LoVo (cell line): ENCODE measurements around the gene MST1R.
"Not testable (repeated sequence)": the region's sequence is repeated elsewhere in the genome, so short reads cannot be mapped to it uniquely, and the experiment has no call there.

Source experiments
- DNase-seq: peaks from one replicate; pipeline ENCODE4 v3.0.0-alpha.2; 2016; ENCODE audit warnings: low spot score

Gene MST1R

DNA sequence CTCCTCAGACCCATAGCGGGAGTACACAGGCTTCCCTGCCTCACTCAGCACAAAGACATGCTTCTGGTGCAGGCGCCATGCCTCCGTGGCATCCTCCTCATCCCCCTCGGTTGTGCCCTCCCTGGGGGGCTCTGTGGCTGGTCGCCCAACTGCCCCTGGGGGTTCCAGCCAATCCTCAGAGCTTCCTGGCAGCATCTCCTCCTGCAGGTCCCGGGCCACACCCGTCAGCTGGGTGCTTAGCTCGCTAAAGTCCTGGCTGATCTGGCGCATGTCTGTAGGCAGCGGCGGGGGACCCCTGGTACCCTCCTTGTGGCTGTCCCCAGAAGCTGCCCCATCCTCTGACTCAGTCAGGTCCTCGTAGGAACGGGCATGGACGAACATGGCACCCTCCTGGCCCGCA is 7.9 kb upstream of the MST1R start:
- DNase-seq, result no peak

DNA sequence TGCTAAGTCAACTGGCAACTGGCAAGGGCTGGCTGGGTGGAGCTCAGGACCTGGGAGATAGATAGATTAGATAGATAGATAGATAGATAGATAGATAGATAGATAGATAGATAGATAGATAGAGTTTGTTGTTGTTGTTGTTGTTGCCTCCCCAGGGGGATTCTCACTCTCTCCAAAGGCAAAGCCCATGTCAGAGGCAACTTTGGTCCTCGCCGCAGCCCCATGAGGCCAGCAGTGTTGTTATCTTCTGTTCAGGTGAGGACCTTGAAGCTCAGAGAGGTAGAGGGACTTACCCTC is 7.4 kb upstream of the MST1R start:
- no peak for DNase-seq

DNA sequence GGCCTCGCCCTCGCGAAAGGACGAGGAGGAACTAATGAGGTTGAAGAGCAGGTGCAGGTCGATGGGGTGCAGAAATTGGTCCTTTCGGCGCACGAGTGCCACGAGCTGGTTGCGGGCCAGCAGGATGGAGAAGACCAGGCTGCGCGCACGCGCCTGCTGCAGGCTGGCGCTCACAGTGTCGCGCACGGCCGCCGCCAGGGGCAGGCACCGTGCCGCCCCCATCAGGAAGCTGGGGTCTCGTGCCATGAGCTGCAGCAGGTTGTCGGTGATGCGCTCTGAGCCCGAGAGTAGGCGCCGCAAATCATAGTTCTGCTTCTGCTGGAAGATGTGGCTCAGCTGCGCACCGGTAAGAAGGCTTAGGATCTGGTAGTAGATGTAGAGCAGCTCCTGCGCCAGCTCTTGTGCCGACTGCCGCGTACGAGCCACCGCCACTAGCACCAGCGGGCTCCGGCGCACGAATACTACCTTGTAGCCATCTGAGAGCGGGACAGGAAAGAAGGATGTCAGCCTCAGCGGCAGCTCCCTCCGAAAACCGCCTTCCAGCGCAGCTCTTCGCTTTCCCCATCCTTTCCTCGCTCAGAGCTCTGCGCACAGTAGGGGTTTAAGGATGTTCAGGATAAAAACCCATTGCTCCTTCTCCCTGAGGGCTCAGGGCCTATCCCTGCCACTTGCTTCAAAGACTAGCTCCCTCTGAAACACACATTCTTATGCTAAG is 6.9 kb upstream of the MST1R start:
- no peak for DNase-seq

DNA sequence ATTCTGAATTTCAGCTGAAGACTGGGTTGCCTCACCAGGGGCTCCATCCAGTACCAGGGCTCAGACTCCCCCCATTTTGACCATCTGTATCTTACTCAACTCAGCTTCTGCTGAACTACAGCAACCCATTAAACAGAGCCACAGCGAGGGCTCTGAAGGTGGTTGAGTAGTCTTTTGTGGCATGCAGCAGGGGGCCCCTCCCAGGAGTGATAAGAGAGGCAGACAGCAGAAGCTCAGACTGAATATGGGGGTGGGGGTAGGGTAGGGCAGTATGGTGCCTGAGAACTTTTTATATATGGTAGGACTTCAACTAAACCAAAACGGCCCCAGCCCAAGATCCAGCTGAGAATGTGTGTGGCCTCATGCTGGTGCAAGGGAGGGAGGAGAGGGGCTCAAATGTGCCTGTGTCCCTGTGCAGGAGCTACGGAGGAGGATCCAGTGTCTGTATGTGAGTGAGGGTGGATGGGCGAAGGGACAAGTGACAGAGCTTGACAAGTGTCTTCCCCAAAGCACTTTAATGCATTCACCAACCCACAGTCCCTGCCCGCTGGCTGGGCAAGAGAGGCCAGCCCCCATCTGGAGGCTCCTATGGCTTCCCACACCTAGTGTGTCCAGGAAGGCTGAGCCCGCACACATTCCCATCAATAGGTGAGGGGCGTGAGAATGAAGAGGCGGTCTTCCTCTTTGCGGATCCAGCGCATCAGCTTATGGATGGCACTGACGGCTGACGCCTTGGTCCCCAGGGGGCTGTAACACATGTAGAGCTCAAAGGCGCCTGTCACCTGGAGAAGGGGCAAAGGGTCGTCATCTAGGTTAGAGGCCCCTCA is 4.9 kb upstream of the MST1R start:
- DNase-seq, result no peak

DNA sequence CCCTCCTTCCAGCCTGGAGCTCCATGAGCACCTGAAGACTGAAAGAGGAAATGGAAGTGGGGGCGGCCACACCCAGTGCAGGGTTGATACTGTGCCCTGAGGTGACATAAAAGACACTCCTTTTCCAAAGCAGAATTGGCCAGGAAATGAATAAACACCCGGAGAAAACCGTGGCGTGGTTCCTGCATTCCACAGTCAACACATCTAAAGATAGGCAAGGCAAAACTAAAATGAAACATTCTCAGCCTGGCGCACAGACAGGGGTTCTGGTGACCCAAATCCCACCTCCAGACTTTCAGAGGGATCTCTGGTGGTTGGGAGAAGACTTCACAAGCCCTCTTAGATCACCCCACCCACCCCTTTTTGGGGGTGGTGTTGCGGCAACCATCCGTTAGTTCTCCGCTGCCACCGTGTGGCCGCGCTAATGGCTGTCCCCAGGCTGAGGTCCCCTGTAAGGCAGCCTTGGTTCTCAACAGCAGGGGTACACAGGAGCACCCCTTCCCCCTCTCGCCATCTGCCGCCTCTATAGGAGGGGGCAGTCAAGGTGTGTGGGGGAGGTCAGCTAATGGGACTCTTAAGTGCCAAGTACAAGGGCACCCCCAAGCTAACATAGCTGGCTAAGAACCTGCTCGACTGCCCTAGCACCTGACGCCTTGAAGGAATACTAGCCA is 2.5 kb upstream of the MST1R start:
- peak; percentile 83 for DNase-seq

DNA sequence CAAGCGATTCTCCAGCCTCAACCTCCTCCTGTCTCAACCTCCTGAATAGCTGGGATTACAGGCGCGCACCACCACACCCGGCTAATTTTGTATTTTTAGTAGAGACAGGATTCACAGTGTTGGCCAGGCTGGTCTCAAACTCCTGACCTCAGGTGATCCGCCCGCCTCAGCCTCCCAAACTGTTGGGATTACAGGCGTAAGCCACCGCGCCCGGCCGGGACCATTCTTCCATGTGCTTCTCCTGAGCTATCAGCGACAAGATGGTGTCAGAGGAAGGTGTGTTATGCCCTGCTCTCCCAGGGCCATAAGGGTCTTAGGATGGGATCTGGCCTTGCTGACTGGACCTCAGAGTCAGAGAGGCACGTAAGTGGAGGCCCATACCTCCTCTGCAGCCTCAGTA is 775 bp upstream of the MST1R start:
- not testable (repeated sequence) for DNase-seq

DNA sequence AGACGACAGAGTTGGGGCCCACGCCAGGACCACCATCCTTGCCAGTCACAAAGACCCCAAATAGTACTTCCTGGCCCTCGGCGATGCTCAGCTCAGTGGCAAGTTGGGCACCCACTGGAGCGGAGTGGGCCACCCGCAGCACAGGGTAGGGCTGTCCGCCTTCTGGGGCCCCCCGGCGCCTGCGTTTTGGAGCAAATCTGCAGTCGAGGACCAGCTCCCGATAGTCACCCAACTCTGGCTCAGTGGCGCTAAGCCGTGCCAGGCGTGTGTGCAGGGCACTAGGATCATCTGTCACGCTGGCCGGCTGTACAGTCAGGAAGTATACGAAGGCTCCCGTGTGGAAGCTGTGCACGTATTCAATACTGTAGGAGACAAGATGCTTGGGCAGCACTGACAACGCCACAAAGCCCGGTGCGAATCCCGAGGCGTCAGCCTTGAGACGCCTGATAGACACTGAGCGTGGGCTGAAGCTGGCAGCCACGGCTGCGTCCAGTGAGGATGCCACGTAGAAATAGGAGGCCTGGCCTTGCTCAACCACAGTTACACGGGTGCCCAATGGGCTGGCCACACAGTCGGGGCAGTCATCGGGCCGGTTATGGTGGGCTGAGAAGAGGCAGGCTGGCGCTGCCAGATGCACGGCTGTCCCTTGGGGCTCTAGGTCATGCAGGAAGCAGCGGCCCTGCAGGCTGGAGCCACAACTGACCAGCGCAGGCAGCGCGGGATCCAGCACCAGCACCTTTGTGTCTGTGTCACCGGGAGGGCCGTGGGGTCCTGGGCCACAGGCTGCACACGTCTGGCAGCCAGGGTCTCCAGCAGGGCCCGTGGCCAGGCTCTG is 945 bp downstream of the MST1R start:
- DNase-seq, result no peak

DNA sequence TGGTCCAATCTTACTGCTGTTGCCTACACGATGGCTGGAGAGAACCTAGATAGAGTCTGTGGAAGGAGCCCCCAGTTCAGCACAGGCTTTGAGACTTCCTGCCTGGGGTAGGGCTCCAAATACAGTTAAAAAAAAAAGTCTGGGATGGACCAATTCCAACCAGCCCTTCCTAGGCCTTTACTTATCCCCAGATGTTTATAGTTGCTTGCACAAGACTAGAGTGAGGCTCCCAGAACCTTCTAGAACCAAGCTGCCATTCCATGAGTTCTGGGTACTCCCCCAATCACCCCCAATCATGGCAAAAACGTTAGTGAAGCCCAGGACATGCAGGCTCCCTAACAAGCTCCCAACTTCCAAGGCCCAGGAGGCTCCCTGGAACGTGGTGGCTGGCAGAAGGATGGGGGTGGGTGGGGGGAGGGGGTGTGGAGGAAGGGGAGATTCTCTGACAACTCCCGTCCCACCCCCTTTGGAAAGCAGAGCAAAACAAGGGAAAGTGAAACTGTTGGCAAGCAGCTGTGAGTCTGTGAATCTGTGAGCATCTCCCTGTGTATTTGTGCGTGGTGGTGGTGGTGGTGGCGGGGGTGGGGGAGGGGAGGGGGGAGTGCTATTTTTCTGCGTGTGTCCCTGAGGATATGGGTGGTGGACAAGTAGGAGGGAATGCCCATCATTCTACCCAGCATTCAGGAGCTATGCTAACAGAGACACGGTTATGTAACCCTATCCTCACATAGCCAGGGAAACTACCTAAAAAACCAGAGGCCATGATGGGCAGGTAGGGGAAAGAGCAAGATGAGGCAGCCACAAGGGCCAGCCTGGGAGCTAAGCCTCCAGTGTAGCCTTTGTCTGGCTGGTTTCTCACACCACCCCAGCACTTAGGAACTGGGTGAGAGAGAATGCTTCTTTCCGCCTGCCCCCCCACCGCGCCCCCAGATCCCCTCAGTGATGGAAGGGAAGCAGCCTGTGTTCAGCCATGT is 2.0 kb downstream of the MST1R start:
- no peak for DNase-seq

DNA sequence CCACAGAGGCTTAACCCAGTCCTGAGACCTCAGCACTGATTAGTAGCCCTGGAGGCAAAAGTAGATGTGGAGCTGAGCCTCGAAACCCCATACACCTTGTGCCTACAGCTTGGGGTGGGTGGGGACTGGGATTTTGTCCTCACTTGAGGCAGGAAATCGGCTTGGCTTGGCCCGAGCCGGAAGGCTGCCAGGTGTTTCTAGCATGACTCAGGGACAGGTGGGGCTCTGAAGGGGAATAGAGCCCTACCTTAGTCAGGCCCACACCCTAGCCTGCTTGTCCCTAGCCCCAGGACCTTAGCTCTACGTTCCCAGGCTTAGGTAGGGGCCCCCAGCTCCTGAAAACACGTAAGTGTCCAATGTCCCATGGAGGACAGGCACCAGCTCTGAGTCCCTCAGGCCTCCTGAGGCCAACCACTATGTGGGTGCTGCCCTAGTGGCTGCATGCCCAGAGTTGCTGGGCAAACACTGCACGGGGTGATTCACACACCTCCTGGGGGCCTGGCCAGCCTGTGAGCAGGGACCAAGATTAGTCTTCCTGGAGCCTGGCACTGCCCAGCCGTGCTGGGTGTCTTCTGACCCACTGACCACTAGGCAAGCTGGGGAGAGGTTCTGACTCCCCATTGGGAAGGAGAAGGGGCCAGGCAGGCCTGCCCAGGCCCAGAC is 3.1 kb downstream of the MST1R start:
- DNase-seq, result peak; percentile 96

DNA sequence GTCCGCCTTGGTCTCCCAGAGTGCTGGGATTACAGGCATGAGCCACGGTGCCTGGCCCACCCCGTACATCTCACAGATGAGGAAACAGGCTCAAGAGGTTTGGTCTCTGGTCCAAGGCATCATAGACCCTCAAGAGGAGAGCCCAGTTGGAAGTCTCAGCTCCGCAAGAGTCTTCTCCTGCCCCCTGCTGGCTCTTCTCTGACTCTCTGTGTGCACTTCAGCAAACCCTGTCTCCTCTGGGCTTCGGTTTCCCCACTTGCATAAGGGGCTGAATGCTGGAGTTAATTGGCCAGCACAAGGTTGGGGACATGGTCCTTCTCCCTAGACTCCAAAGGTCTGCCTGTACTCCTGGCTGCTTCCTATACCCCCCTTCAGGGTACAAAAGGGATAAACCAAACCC is 3.9 kb downstream of the MST1R start:
- no peak for DNase-seq

DNA sequence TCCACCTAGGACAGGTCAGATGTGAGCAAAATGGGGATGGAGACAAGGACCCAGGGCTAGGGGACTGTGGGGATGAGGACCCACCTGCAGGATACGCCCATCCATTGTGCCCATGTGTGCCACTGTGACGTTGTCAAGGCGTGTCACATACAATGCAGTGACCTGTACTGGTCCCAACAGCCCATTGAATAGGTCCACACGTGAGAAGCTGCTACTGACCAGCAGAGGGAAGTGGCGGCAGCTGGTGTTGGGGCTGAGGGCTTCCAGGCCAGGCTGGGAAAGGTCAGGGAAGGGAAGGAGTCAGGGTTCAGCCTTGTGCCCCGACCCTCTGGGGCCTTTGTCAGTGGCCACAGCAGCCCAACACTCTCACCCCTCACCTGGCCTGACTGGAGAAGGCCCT is 4.7 kb downstream of the MST1R start:
- DNase-seq, result no peak

DNA sequence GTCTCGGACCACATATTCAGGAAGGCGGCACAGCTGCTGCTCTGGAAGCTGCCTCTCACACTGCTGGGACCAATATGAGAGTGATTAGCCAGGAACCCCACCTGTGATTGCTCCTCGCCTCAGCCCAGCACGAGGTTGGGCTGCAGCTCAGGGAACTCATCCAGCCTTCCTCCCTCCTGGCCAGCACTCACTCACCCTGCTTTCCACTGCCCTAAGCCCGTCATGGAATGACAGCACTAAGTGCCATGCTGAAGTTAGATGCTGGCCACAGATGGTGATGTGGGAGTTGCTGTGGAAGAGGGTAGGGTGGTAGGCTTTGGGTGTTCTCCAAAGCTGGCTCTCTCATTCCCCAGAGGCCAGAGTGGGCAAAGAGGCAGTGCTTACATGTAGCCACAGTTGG is 7.3 kb downstream of the MST1R start:
- no peak for DNase-seq

DNA sequence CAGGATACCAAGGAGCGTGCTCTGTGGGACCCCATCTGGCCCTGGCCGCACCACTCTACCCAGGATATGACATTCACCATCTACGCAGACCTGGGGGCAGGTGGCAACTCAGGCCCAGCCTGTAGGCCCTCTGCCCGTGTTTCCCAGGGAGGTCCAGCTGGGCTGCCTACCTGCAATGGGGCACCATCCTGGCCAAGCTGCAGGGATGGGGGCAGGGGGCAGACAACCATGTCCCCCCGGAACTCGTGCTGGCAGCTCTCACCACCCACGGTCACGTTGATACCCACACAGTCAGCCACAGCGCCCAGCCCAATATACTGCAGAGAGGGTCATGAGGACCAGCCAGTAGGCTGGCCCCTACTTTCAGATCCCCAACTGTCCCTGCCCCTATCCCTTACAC is 7.9 kb downstream of the MST1R start:
- no peak for DNase-seq

DNA sequence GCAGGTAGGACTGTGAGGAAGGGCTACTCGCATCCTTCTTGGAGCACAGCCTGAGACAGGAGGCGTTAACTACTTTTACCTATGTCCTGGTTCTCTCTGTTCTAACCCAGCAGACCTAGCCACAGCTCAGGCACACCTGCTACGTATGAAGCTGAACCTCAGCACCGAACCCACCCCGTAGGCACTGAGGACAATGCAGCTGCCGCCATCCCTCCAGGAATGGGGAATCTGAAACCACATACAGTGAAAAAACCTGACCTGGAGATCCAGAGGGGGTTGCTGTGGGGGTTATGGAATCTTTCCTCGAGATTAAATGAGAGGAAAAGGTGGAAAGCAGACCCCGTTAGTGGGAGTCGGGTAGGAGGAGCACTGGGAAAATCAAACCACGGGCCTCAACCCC is 14.4 kb downstream of the MST1R start:
- no peak for DNase-seq

DNA sequence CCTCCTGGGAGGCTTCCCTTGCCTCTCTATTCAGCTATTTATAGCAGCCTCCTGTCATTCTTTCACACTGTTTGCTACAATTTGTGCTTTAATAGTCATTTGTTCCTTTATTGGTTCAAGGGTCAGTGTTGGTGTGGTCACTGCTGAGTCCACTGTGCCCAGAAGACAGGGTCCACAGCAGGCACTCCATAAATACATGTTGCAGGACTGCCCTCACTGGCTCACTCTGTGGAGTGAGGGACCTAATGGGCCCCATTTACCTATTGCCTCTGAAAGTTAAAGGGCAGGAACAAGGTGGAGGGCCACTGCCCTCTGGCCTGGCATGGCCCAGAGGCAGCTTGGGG is 16.8 kb downstream of the MST1R start:
- DNase-seq, result no peak

DNA sequence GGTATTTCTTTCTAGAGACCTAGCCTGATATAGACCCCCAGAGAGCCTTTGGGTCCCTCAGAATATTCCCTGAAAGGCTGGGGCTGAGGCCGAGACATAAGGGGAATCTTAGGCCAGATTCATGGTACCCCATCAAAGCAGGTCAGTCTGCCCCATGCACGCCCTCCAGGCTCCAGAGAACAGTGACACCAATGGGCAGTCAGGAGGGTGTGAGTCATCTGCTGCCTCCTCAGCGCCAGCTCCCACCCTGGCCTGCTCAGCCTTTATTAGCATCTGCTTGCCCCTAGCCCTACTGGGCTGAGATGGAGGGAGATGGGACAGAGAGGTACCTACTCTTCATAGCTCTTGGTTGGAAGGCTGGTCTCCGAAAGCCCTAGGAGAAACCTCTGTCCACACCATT is 19.7 kb downstream of the MST1R start:
- no peak for DNase-seq

DNA sequence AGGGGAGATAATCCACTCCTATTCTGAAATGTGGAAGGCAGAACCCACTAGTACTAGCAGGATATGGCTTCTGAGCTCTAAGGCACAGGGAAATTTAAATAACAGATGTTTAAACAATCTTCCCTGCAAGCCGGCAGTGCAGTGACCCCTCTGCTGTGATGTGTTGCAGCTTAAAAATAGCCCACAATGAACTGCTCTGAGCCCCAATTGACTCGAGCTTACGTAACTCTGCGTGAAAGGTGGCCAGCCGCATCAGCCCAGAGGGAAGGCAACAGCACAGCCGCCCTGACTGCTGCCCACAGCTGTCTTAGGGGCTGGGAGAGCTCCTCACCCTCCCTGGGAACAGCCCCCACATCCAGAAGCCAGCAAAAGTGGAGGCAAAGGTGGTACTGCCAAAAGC is 21.5 kb downstream of the MST1R start:
- DNase-seq, result no peak

DNA sequence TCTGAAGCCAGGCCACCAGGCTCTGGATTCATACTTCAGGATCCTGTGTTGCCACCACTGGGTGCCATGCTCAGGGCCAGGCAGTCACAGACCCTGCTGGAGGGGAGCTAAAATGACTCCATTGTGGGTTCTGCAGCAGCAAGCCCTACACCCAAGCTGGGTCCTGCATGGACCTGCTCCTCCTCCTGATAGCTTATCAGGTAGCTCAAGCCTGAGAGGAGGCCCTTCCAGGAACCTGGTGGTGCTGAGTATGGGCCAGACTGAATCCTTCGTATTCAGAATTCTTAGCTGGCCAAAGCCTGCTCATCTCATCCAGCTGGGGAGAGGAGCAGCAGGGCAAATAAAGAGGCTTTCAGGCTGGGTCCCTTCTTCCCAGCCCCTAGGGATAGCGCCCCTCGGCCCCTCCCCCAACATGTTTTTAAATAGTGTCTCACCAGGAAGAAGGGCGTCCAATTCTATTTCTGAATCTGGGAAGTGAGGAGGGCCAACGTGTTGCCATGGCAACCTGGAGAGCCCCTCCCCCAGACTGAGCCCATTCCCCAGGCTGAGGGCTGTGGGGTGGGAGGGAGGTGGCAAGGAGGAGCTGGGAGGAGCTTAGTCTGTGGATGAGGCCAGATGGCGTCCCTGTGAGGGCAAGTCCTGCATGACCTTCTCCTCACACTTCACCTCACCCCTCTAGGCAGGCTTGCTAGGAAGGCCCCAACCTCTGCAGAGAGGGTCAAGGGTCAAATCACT is 22.9 kb downstream of the MST1R start:
- no peak for DNase-seq

DNA sequence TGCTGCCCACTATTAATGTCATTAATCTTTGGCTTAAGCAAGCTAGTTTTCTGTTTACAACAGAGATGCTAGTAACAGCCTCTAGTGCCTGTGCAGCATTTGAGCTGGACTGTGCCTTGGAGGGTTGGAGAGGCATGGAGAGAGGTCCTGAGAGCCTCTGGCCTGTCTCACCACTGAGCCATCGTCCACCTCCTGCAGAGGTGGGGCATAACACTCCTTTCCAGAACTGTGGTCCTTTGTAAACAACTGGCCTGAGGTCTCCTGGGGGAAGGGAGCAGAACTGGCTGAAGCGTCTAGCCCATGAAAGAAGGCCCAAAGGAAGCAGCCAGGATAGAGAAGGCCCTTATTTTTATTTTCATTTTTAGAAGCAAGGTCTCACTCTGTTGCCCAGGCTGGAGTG is 24.0 kb downstream of the MST1R start:
- DNase-seq, result no peak

DNA sequence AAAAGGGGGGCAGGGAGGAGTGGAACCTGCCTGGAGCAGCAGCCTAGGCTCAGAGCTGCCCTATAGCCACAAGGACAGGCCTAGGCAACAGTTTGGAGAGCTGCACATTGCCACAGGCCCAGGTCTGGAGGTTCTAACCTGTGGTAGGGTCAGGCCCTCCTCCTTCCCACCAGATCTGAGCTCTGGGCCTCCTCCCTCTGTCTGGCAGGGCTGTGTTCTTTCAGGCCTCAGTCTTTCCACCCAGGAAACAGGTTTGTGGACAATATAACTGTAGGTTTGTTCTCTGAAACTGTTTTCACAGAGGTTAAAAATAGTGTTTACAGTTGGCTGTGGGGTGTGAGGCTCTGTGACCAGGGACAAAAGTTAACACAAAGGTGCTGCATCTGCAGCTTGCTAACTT is 25.0 kb downstream of the MST1R start:
- DNase-seq, result no peak
